Measurements from ENCODE around the gene NRTN. TPM values are rescaled to one million over a fixed set of nuclear protein-coding genes. Genes with fewer than 3 reads are reported as not detected.

The NRTN gene
- total RNA-seq, 1 experiment from 2014 or later, result 0.53 TPM

DNA sequence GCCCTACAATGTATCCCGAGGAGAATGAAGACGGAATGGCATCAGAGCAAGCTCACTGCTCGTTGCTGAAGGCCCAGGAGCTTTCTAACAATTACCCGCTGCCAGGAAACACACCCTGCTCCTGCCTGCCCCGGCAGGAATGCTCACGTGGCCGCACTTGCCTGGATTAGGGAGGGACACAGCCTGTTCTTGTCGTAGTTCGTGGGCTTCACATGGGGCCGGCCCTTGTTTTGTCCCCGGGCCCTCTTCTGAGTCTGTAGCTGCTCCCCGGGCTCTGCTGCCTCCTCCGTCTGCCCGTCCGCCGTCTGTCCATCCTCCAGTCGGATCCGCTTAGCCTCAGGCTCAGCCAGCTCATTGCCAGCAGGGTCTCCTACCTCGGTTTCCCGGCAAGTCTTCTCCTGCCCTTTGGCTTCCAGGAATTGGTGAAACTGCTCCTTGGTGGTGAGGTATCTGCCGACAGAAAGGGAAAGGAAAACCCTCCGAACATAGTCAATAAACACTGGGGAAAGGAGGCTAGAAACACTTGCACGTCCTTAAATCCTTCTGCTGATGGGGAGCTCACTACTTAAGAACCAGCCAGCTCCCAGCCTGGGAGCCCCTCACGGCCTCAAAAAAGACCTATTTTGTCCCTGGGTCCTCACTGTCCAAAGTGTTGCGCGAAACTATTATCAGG lies 14.8 kb upstream of the NRTN start:
- DNase-seq (ENCODE audit: low read depth), result no peak

DNA sequence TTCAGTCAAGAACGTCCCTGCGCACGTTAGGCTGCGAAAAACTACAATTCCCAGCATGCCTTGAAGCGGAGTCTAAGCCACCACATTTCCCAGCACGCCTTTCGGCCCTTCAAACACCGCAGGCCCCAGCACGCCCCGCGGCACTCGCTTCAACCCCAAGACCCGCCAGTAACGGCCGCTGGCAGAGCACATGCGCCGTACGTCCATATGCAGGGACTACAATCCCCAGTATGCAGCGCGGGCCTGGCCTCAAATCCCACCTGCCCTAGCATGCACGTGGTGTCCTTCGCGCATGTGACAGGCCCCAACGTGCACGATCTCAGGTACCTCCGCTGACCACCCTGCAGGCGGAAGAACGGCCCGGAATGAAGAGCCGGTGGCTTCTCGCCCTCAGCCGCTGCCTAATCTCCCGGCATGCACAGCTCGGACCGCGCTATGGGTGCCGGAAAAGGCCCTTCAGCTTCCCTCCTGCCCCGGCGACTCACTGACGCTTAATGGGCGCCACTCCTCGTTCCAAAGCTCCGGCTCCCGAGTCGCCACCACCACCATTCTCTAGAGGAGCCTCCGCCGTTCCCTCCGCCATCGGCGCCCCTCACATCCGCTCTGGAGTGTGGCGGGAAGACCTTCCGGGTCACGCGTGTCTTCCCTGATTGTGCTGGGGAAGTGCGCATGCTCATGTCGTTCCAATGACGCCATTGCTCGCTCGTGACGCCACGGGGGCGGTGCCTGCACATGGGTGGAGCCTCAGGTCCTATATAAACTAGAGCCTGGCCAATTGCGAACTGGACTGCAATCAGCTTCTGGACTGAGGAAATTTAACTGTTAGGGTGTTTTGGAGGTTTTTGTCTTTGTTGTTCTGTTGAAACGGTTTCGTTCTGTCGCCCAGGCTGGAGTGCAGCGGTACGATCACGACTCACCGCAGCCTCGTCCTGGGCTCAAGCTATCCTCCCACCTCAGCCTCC lies 14.0 kb upstream of the NRTN start, which contains the start of gene DUS3L:
DUS3L (minus strand) TSS at position 605 of the 962 bp plus-strand sequence; CDS start at position 583, 22 bp downstream.
- peak; percentile 99 for DNase-seq (ENCODE audit: low read depth)

GRCh38 chr19:5792224-5792623 lies 12.6 kb upstream of the NRTN start:
- no peak for DNase-seq (ENCODE audit: low read depth)

GRCh38 chr19:5793188-5793587 lies 11.7 kb upstream of the NRTN start:
- no peak for DNase-seq (ENCODE audit: low read depth)

GRCh38 chr19:5795382-5795919 lies 9.4 kb upstream of the NRTN start:
- DNase-seq (ENCODE audit: low read depth), result no peak

- DNase-seq (ENCODE audit: low read depth), result no peak
Observed at GRCh38 chr19:5798244-5798643, 6.6 kb upstream of the NRTN start.

DNA sequence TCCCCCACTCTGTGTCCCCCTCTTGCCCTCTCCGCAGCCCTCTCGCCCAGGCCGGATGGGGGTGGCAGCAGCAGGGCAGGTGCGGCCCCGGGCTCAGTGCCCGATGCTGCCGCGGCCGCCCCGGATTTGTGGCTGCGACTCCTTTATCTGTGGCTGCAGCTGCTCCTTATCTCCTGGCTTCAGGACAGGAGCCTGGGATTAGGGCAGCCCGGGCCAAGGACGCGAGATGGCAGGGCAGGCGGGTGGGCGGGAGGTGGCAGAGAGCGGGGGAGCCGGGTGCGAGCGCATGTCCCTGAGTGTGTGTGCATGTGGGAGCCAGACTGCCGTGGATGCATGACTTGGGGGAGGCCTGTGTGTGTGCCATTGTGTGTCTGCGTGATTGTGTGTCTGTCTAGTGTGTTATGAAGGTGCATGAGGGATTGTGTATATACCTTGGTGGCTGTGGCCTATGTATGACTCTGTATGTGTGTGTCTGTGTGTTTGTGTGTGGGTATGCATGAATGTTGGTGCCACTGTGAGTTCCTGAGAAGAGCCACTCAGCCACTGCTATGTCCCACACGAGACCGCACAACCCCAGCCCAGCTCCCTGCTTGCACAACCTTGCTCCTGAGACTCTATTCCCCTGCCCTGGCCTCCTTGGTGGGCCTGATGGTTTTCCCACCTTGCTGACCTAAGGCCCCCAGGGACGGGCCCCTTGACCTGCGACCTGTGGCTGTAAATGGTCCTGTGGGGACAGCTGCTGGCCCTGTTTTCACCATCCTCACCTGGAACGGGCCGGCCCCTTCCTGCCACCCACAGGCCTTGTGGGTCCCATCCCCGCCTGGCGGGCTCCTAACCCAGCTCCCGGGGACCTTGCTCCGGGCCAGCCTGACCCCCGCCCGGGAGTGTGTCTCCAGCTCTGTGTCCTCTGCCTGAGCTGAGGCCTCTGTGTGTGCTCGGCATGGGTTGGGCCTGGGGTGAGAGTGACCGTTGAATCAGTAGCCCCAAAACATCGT lies 5.3 kb upstream of the NRTN start:
- no peak for DNase-seq (ENCODE audit: low read depth)

DNA sequence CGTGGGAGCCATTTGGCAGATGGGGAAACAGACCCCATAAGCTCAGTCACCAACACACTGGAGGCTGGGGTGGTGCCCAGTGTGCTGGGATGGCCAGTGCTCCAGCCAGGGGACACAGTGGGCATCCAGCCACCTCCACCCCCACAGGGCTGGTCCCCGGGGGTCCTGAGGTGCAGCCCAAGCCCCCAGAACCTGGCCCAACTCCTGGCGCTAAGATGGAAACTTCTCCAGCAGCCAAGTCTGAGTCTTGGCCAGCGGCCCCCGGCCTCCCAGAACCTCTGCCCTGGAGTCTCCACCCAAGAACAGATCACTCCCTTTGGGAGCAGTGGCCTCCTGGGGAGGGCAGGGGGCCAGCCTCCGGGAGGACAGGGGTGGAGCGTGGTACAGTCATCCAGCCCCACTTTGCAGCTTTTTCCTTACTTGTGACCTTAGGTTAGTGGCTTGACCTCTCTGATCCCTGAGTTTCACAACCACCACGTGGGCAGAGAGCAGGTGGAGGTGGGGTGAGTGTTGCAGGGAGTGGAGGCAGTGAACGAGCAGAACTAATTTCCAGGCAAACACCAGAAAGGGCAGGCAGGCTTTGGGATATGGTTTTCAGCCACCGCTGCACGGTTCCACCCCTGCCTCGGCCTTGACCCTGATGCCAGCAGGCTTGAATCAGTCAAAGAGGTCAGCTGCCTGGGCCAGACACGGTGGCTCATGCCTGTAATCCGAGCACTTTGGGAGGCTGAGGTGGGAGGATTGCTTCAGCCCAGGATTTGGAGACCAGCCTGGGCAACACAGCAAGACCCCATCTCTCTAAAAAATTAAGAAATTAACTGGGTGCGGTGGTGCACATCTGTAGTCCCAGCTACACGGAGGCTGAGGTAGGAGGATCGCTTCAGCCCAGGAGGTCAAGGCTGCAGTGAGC lies 4.3 kb upstream of the NRTN start:
- no peak for DNase-seq (ENCODE audit: low read depth)

DNA sequence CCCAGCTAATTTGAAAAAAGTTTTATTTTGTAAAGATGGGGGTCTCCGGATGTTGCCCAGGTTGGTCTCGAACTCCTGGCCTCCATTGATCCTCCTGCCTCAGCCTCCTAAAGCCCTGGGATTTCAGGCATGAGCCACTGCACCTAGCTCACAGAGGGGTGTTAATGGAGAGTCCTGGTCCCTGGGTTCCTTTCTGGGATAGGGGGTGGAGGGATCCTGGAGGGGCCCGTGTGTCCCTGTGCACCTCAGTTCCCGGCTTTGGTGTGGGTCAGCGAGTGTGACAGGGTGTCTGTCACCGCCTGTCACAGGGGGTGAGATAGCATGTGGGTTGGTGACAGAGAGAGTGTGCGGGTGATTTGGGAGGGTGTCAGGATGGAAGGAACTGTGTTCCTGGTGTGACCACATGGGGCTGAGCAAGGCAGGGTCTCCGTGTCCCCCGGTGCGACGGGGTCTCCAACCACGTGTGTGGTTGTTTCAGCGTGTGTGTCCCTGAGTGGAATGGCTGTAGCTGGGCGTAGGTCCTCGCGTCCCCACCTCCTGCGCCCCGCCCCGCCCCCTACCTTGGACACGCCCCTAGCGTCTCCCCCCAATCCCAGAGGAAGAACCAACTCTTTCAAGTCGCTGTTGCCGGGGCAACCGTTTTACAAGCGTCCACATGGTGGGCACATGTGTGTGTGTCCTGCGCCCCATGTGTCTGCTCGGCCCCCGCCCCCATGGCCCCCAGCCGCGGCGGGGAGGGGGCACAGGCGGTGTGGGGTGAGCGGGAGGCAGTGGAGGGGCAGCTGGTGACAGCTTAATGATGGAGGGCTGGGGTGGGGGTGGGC lies 2.9 kb upstream of the NRTN start:
- no peak for DNase-seq (ENCODE audit: low read depth)

- no peak for DNase-seq (ENCODE audit: low read depth)
Observed at GRCh38 chr19:5803441-5803751, 1.5 kb upstream of the NRTN start.

DNA sequence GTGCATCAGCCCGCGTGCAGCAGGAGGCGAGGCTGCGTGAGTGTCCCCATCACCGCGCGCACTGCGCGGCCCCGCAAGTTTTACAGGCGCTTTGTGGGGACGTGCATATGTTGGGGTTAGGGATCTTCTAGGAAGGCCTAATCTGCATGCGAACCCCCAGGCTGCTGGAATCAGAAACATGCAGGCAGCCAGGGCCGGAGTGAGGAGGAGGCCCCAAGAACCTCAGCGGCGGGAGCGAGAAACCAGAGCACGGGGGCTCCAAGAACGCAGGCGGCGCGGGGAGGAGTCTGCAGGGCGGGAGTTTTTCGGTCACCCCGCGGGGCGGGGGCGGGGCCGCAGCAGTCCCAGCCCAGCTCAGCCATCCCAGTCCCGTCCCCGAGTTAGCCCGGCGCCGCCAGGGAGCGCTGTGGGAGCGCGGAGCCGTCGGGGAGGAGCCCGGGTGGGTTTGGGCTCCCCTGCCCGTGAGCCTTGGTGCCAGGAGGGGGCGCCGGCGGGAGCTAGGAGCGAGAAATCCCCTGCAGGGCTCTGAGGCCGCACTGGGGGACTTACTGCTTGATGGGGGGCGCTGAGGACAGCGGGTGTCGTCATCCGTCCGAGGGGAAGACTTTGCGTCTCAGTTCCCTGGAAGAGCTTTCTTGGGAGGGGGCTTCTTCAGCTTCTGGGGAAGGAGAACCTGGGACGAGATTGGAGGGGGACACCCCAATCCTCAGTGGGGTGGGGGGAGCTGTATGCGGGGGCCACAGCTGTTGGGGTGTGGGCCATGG lies 933 bp upstream of the NRTN start:
- DNase-seq (ENCODE audit: low read depth), result peak; percentile 87

DNA sequence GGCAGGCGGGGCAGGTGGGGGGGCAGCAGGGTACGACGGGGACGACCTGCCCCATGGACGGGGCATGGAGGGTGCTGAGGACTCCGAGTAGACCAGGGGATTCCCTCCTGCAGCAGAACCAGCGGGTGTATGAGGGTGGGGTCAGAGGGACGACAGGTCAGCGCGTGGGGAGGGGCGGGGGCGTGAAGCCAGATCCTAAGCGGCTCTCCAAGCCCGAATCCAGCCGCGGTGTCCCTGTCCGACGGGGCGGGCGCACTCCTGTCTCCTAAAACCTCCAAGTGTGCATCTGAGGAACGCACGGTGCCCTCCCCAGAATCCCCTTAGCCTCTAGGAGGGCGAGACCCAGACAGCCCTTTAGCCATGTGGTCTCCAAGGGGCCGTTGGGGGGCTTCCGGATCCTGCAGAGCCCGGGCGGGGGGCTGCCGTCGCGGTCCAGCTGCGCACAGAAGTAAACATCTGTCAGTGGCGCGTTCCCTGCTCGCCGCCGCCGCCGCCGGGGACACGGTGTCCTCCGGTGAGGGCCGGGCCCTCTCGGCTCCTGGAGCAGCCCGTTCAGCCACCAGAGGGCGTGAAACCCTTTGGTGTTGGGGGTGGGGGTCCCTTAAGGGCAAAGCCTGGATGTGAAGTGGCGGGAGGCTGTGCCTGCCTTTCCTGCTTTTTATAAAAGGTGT lies 730 bp downstream of the NRTN start:
- DNase-seq (ENCODE audit: low read depth), result no peak

GRCh38 chr19:5806133-5806489 lies 1.2 kb downstream of the NRTN start:
- DNase-seq (ENCODE audit: low read depth), result no peak

GRCh38 chr19:5806905-5807304 lies 2.0 kb downstream of the NRTN start:
- DNase-seq (ENCODE audit: low read depth), result no peak

- DNase-seq (ENCODE audit: low read depth), result no peak
Observed at GRCh38 chr19:5808120-5808816, 3.4 kb downstream of the NRTN start.

DNA sequence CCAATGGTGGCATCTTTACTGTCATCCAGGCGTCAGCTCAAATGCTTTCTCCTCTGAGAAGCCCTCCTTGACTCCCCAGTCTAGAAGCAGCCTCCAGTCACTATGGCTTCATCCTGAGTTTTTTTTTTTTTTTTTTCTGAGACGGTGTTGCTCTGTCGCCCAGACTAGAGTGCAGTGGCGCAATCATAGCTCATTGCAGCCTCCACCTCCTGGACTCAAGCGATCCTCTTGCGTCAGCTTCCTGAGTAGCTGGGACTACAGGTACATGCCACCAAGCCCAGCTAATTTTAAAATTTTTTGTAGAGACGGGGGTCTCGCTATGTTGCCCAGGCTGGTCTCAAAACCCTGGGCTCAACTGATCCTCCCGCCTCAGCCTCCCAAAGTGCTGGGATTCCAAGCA lies 4.2 kb downstream of the NRTN start:
- no peak for DNase-seq (ENCODE audit: low read depth)

DNA sequence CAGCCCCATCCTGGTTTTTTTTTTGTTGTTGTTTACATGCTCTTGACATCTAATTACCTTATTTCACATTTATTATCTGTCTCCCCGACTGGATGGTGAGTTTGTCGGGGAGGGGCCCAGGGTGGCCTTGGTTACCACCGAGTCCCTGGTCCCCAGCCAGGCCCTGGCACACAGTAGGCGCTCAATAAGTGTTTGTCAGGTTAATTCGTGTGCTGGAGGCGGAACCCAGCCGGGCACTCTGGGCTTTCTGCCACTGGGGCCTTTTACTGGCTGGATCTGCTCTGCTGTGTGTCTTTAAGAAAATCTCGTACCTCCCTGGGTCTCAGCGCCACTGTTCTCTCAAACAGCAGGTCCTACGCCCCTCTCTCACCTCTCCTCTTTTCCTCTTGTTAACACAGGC lies 4.6 kb downstream of the NRTN start:
- DNase-seq (ENCODE audit: low read depth), result no peak

Data from HT1080 (cell line).